Neural progenitor cell (in vitro differentiated cells): ENCODE results near the gene MYEOV. TPM values are rescaled to one million over a fixed set of nuclear protein-coding genes. Genes with fewer than 3 reads are reported as not detected.

ENCODE experiments used
- DNase-seq: peaks from one replicate; pipeline ENCODE4 v3.0.0-alpha.2; 2016; ENCODE audit warnings: low spot score
- H2AFZ ChIP-seq: fragments of 200-600 bp; sonication (generic); replicated peaks from 2 replicates; pipeline ENCODE4 v1.6.1; 2016; ENCODE audit warnings: antibody characterized with exemption
- H3F3A ChIP-seq: fragments of 200-600 bp; sonication (generic); 2 replicates; pipeline ENCODE4 v1.6.1; 2016; ENCODE audit warnings: antibody characterized with exemption, low read depth
- H3K27ac ChIP-seq: fragments of 200-600 bp; sonication (generic); 2 replicates; pipeline ENCODE4 v1.5.1; 2016; ENCODE audit warnings: mild to moderate bottlenecking
- H3K27me3 ChIP-seq: fragments of 200-600 bp; sonication (generic); 2 replicates; pipeline ENCODE4 v1.6.1; 2016; ENCODE audit warnings: mild to moderate bottlenecking, moderate library complexity
- H3K36me3 ChIP-seq: fragments of 200-600 bp; sonication (generic); 2 replicates; pipeline ENCODE4 v1.5.1; 2016
- H3K4me1 ChIP-seq: fragments of 200-600 bp; sonication (generic); 2 replicates; pipeline ENCODE4 v1.6.1; 2016; ENCODE audit warnings: mixed run types
- H3K4me2 ChIP-seq: fragments of 200-600 bp; sonication (generic); 2 replicates; pipeline ENCODE4 v1.6.1; 2016
- H3K4me3 ChIP-seq: fragments of 200-600 bp; sonication (generic); 2 replicates; pipeline ENCODE4 v1.5.1; 2016
- H3K79me2 ChIP-seq: fragments of 200-600 bp; sonication (generic); 2 replicates; pipeline ENCODE4 v1.6.1; 2016; ENCODE audit warnings: low read depth
- H3K9ac ChIP-seq: fragments of 200-600 bp; sonication (generic); 2 replicates; pipeline ENCODE4 v1.6.1; 2016
- H3K9me3 ChIP-seq: fragments of 200-600 bp; sonication (generic); 2 replicates; pipeline ENCODE4 v1.5.1; 2016; ENCODE audit warnings: low read depth
- H4K20me1 ChIP-seq: fragments of 200-600 bp; sonication (generic); 2 replicates; pipeline ENCODE4 v1.6.1; 2016; ENCODE audit warnings: low read depth
- H3K27ac Mint-ChIP-seq: 3 replicates; pipeline ENCODE4 v1.8.0; 2021; ENCODE audit warnings: mixed read lengths
- H3K27me3 Mint-ChIP-seq: 2 replicates; pipeline ENCODE4 v1.8.0; 2022; ENCODE audit warnings: low read depth, mild to moderate bottlenecking, inconsistent platforms, moderate library complexity, mixed read lengths; ENCODE audit not compliant: insufficient read depth
- H3K36me3 Mint-ChIP-seq: 3 replicates; pipeline ENCODE4 v1.8.0; 2021; ENCODE audit warnings: mixed read lengths
- H3K4me1 Mint-ChIP-seq: 3 replicates; pipeline ENCODE4 v1.8.0; 2021; ENCODE audit warnings: mixed read lengths
- H3K4me3 Mint-ChIP-seq: 3 replicates; pipeline ENCODE4 v1.8.0; 2021; ENCODE audit warnings: mild to moderate bottlenecking, moderate library complexity, mixed read lengths
- H3K9me3 Mint-ChIP-seq: 3 replicates; pipeline ENCODE4 v1.8.0; 2020; ENCODE audit warnings: mixed read lengths
- EZH2 ChIP-seq: fragments of 200-600 bp; sonication (generic); IDR thresholded peaks from 2 replicates; pipeline ENCODE4 v1.6.1; 2017; ENCODE audit warnings: antibody characterized with exemption, mild to moderate bottlenecking, moderate library complexity
- EZH2phosphoT487 ChIP-seq: fragments of 200-600 bp; sonication (generic); IDR thresholded peaks from 2 replicates; pipeline ENCODE4 v1.6.1; 2017; ENCODE audit warnings: antibody characterized with exemption
- total RNA-seq: library from RNA; depleted of rRNA; stranded (reverse); fragments of >200 nt; gene quantifications from 2 replicates; pipeline ENCODE4 v1.2.3, GENCODE V29; 2015; ENCODE audit warnings: low replicate concordance
- TF ChIP-seq, protein P1 (sequence below): fragments of 200-600 bp; sonication (generic); IDR thresholded peaks from 2 replicates; pipeline ENCODE4 v1.5.1; 2017; ENCODE audit warnings: antibody characterized with exemption, mild to moderate bottlenecking

MYEOV gene
- total RNA-seq, 1 donor from 2014 or later: not detected

- Histone ChIP-seq H3K4me3 (no peak overlapping the region), H3K79me2 (no peaks in the 10 kb centered on the region), H4K20me1 (no peaks in the 10 kb centered on the region), H3F3A (no peaks in the 10 kb centered on the region), H2AFZ (no peak overlapping the region), H3K27ac (no peak overlapping the region), H3K4me1 (peaks cover 11% of the 10 kb centered on the region), H3K36me3 (no peaks in the 10 kb centered on the region), H3K9ac (no peak overlapping the region), H3K27me3 (no peaks in the 10 kb centered on the region), H3K4me2 (no peak overlapping the region), H3K9me3 (no peaks in the 10 kb centered on the region)
- no peak for DNase-seq
- TF ChIP-seq, protein P1, sequence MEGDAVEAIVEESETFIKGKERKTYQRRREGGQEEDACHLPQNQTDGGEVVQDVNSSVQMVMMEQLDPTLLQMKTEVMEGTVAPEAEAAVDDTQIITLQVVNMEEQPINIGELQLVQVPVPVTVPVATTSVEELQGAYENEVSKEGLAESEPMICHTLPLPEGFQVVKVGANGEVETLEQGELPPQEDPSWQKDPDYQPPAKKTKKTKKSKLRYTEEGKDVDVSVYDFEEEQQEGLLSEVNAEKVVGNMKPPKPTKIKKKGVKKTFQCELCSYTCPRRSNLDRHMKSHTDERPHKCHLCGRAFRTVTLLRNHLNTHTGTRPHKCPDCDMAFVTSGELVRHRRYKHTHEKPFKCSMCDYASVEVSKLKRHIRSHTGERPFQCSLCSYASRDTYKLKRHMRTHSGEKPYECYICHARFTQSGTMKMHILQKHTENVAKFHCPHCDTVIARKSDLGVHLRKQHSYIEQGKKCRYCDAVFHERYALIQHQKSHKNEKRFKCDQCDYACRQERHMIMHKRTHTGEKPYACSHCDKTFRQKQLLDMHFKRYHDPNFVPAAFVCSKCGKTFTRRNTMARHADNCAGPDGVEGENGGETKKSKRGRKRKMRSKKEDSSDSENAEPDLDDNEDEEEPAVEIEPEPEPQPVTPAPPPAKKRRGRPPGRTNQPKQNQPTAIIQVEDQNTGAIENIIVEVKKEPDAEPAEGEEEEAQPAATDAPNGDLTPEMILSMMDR: no peak
- TF ChIP-seq EZH2 (no peak), EZH2phosphoT487 (no peak)
- Mint-ChIP-seq H3K4me1 (peaks cover 25% of the 10 kb centered on the region), H3K27ac (no peak overlapping the region), H3K36me3 (no peaks in the 10 kb centered on the region), H3K9me3 (peaks cover 3% of the 10 kb centered on the region), H3K4me3 (no peak overlapping the region), H3K27me3 (peaks cover 12% of the 10 kb centered on the region)
Measured at GRCh38 chr11:69291459-69292110, 2.4 kb upstream of the MYEOV start.

GRCh38 chr11:69292221-69292648 is 1.7 kb upstream of the MYEOV start:
- Histone ChIP-seq H3K9ac (no peak overlapping the region), H3F3A (no peaks in the 10 kb centered on the region), H3K4me2 (no peak overlapping the region), H4K20me1 (no peaks in the 10 kb centered on the region), H3K9me3 (no peaks in the 10 kb centered on the region), H3K27ac (no peak overlapping the region), H3K27me3 (no peaks in the 10 kb centered on the region), H3K79me2 (no peaks in the 10 kb centered on the region), H3K4me3 (no peak overlapping the region), H2AFZ (no peak overlapping the region), H3K36me3 (no peaks in the 10 kb centered on the region), H3K4me1 (peaks cover 5% of the 10 kb centered on the region)
- peaks cover 23% of the 10 kb centered on the region for H3K4me1 Mint-ChIP-seq
- peaks cover 3% of the 10 kb centered on the region for H3K9me3 Mint-ChIP-seq
- H3K4me3 Mint-ChIP-seq: no peak overlapping the region
- DNase-seq: peak; percentile 56
- TF ChIP-seq EZH2phosphoT487: no peak
- TF ChIP-seq, protein P1: peak; percentile 89
- H3K27me3 Mint-ChIP-seq: peaks cover 12% of the 10 kb centered on the region
- H3K36me3 Mint-ChIP-seq: no peaks in the 10 kb centered on the region
- no peak overlapping the region for H3K27ac Mint-ChIP-seq

GRCh38 chr11:69293087-69293486 is 868 bp upstream of the MYEOV start:
- H3K4me1 Mint-ChIP-seq: peaks cover 23% of the 10 kb centered on the region

More at GRCh38 chr11:69293087-69293486, 868 bp upstream of the MYEOV start:
- Mint-ChIP-seq H3K9me3 (peaks cover under 1% of the 10 kb centered on the region), H3K27ac (no peak overlapping the region), H3K36me3 (no peaks in the 10 kb centered on the region), H3K4me3 (no peak overlapping the region), H3K27me3 (peaks cover 12% of the 10 kb centered on the region)
- Histone ChIP-seq H3F3A (no peaks in the 10 kb centered on the region), H3K9ac (no peak overlapping the region), H3K27me3 (no peaks in the 10 kb centered on the region), H3K9me3 (no peaks in the 10 kb centered on the region), H3K79me2 (no peaks in the 10 kb centered on the region), H3K4me2 (no peak overlapping the region), H2AFZ (no peak overlapping the region), H4K20me1 (no peaks in the 10 kb centered on the region), H3K4me1 (no peaks in the 10 kb centered on the region), H3K27ac (no peak overlapping the region), H3K36me3 (no peaks in the 10 kb centered on the region), H3K4me3 (no peak overlapping the region)
- peak; percentile 30 for DNase-seq
- TF ChIP-seq, protein P1: peak; percentile 17
- TF ChIP-seq EZH2phosphoT487: no peak
